ENCODE results near the gene MYO15B. TPM values are rescaled to one million over a fixed set of nuclear protein-coding genes. Genes with fewer than 3 reads are reported as not detected.

Gene MYO15B
- total and polyA plus RNA-seq, 2 donors (not counting 1 experiment from before 2014, with no cell fraction given) = 0.49 to 14.4 TPM

- no peaks in the 10 kb centered on the region for H3K27me3 ChIP-seq (ENCODE audit: control insufficient read depth, insufficient read depth, low read length)
- H3K36me3 ChIP-seq (ENCODE audit: control insufficient read depth, insufficient read depth, low read length) = no peaks in the 10 kb centered on the region
- no peak overlapping the region for H3K27ac ChIP-seq (ENCODE audit: insufficient read depth, low read length)
- no peak overlapping the region for H3K4me3 ChIP-seq (replicated peaks in 1 of 4; ENCODE audit: control extremely low read depth in 1 of 4, insufficient read depth in 1 of 4, low read depth in 3 of 4, low read length in 4 of 4)
- H3K4me2 ChIP-seq (ENCODE audit: extremely low read depth, insufficient read depth, low read length) = no peak overlapping the region
- DNase-seq (ENCODE audit: low read depth in 2 of 2) = no peak
- H2AFZ ChIP-seq (ENCODE audit: low read length) = no peak overlapping the region
- H4K20me1 ChIP-seq (ENCODE audit: control insufficient read depth, extremely low read depth, insufficient read depth, low read length) = no peaks in the 10 kb centered on the region
- no peak overlapping the region for H3K9ac ChIP-seq (ENCODE audit: insufficient read depth, low read length)
- no peaks in the 10 kb centered on the region for H3K9me3 ChIP-seq (ENCODE audit: control insufficient read depth, insufficient read depth, low read depth, low read length)
- TF ChIP-seq EZH2 (IDR thresholded peaks at IDR 0.05; ENCODE audit: low read length, missing control alignments) (no peak), CTCF (conservative IDR thresholded peaks at IDR 0.05 in 1 of 2, IDR thresholded peaks at IDR 0.05 in 1 of 2; ENCODE audit: low read depth in 1 of 2, low read length in 2 of 2) (no peak)
- peaks cover 4% of the 10 kb centered on the region for H3K4me1 ChIP-seq (ENCODE audit: control insufficient read depth, extremely low read depth, insufficient read depth, low read length)
- H3K79me2 ChIP-seq (ENCODE audit: control insufficient read depth, insufficient read depth, low read length) = no peaks in the 10 kb centered on the region
Measured at GRCh38 chr17:75628425-75628824, 40.8 kb downstream of the MYO15B start.

DNA sequence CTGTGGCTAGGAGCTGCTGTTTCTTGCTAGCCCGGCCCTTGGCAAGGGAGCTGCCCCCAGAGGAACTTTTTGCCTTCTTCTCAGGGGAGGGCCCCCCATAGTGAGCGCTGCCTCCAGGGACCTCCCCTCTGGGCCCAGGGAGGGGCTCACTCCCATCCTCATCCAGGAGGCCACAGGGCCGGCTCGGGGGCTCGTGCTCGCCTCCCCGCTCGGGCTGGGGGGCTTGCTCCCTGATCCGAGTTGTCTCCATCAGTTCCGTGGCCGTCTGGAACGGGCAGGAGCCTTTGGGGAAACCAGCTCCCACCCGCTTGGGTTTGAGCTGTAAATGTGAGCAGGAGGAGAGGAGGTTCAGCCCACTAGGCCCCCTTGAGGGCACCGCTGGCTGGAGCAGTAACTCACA, 41.6 kb downstream of the MYO15B start:
- H3K9ac ChIP-seq (ENCODE audit: insufficient read depth, low read length) = no peak overlapping the region
- DNase-seq (ENCODE audit: low read depth in 2 of 2) = no peak

DNA sequence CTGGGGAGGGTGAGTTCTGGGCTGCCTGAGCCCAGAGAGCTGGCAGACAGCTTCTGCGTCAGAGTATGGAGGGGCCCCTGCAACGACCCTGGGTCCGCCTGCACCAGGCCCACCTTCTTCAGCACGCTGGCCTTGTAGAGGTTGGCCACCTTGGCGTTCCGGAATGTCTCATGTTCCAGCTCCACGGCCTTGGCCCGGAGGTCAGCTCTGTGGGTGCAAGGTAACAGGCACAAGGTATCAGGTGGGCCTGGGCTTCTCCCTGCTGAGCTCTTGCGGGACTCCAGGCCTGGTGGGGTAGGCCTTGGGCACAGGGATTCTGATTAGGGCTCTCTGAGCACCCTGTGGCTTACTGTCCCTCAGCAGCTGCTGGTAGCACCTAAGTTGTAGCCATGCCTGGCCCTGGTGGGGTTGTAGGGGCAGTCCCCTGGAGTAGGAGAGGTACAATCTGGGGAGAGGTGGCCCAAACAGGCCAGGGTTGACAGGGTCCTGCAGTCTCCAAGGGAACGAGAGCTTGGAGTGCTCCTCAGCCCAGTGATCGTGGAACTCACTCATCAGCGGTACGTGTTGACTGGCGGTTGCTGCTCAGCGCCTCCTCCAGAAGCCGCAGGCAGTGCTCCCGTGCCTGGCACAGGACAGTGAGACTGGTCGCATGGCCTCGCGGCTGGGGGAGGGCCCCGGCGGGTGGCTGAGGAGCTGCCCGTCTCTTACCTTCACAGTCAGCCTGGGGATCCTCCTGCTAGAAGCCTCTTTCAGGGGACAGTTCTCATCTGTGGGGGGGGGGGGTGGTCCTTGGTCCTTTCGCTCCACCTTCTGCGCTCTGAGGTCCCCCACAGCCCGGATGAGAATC, 42.7 kb downstream of the MYO15B start:
- Histone ChIP-seq H3K9me3 (ENCODE audit: control insufficient read depth, insufficient read depth, low read depth, low read length) (no peaks in the 10 kb centered on the region), H3K79me2 (ENCODE audit: control insufficient read depth, insufficient read depth, low read length) (no peaks in the 10 kb centered on the region), H3K27me3 (ENCODE audit: control insufficient read depth, insufficient read depth, low read length) (no peaks in the 10 kb centered on the region), H3K4me1 (ENCODE audit: control insufficient read depth, extremely low read depth, insufficient read depth, low read length) (peaks cover 14% of the 10 kb centered on the region), H2AFZ (ENCODE audit: low read length) (no peak overlapping the region), H3K36me3 (ENCODE audit: control insufficient read depth, insufficient read depth, low read length) (no peaks in the 10 kb centered on the region), H4K20me1 (ENCODE audit: control insufficient read depth, extremely low read depth, insufficient read depth, low read length) (no peaks in the 10 kb centered on the region), H3K27ac (ENCODE audit: insufficient read depth, low read length) (no peak overlapping the region), H3K4me2 (ENCODE audit: extremely low read depth, insufficient read depth, low read length) (no peak overlapping the region), H3K9ac (ENCODE audit: insufficient read depth, low read length) (no peak overlapping the region), H3K4me3 (replicated peaks in 1 of 4; ENCODE audit: control extremely low read depth in 1 of 4, insufficient read depth in 1 of 4, low read depth in 3 of 4, low read length in 4 of 4) (no peak overlapping the region)
- DNase-seq (ENCODE audit: low read depth in 2 of 2) = no peak
- no peak for TF ChIP-seq CTCF (conservative IDR thresholded peaks at IDR 0.05 in 1 of 2, IDR thresholded peaks at IDR 0.05 in 1 of 2; ENCODE audit: low read depth in 1 of 2, low read length in 2 of 2)
- TF ChIP-seq EZH2 (IDR thresholded peaks at IDR 0.05; ENCODE audit: low read length, missing control alignments) = no peak

More for the DNA sequence above, 41.6 kb downstream of the MYO15B start:
- Histone ChIP-seq H4K20me1 (ENCODE audit: control insufficient read depth, extremely low read depth, insufficient read depth, low read length) (no peaks in the 10 kb centered on the region), H3K36me3 (ENCODE audit: control insufficient read depth, insufficient read depth, low read length) (no peaks in the 10 kb centered on the region), H3K9me3 (ENCODE audit: control insufficient read depth, insufficient read depth, low read depth, low read length) (no peaks in the 10 kb centered on the region), H2AFZ (ENCODE audit: low read length) (no peak overlapping the region), H3K79me2 (ENCODE audit: control insufficient read depth, insufficient read depth, low read length) (no peaks in the 10 kb centered on the region), H3K4me3 (replicated peaks in 1 of 4; ENCODE audit: control extremely low read depth in 1 of 4, insufficient read depth in 1 of 4, low read depth in 3 of 4, low read length in 4 of 4) (no peak overlapping the region), H3K4me1 (ENCODE audit: control insufficient read depth, extremely low read depth, insufficient read depth, low read length) (peaks cover 12% of the 10 kb centered on the region), H3K27ac (ENCODE audit: insufficient read depth, low read length) (no peak overlapping the region), H3K4me2 (ENCODE audit: extremely low read depth, insufficient read depth, low read length) (no peak overlapping the region), H3K27me3 (ENCODE audit: control insufficient read depth, insufficient read depth, low read length) (no peaks in the 10 kb centered on the region)
- TF ChIP-seq CTCF (conservative IDR thresholded peaks at IDR 0.05 in 1 of 2, IDR thresholded peaks at IDR 0.05 in 1 of 2; ENCODE audit: low read depth in 1 of 2, low read length in 2 of 2) (no peak), EZH2 (IDR thresholded peaks at IDR 0.05; ENCODE audit: low read length, missing control alignments) (no peak)
